ENCODE measurements around the gene SLC22A3. TPM values are rescaled to one million over a fixed set of nuclear protein-coding genes. Genes with fewer than 3 reads are reported as not detected.

Gene SLC22A3
- total and polyA plus RNA-seq, 2 of the 13 experiments (the other 11 are each of a cell fraction or from before 2014, with no cell fraction given) = 12.0 to 31.5 TPM

GRCh38 chr6:160360955-160361354 lies 12.8 kb downstream of the SLC22A3 start:
- no peaks in the 10 kb centered on the region for H3K36me3 ChIP-seq (replicated peaks in 1 of 2; ENCODE audit: control insufficient read depth in 1 of 2, insufficient read depth in 2 of 2, low read length in 2 of 2)
- H3K27ac ChIP-seq (ENCODE audit: extremely low read length, insufficient read depth, low read length) = no peak overlapping the region
- H2AFZ ChIP-seq (ENCODE audit: low read length) = no peak overlapping the region
- no peak for DNase-seq (ENCODE audit: low spot score)
- peak; percentile 61; the same call in 1 of the 2 replicates for TF ChIP-seq NFE2L2 (IDR thresholded peaks at IDR 0.05; ENCODE audit: low read length)
- peak; percentile 71 to 78 for TF ChIP-seq MAFK (conservative IDR thresholded peaks at IDR 0.05 in 1 of 2, IDR thresholded peaks at IDR 0.05 in 1 of 2; ENCODE audit: low read length in 2 of 2)
- TF ChIP-seq MAFF (IDR thresholded peaks at IDR 0.05; ENCODE audit: low read depth, low read length) = peak; percentile 64
- no peak for TF ChIP-seq MZF1 (CRISPR knock-in tag; IDR thresholded peaks at IDR 0.05; ENCODE audit: borderline replicate concordance)
- TF ChIP-seq TSC22D2 (CRISPR knock-in tag; IDR thresholded peaks at IDR 0.05; ENCODE audit: borderline replicate concordance) = no peak
- H3K9me3 ChIP-seq (ENCODE audit: low read length) = no peaks in the 10 kb centered on the region
- H3K4me2 ChIP-seq (ENCODE audit: low read depth, low read length) = no peak overlapping the region
- ChIA-PET POLR2A (no interaction called here), CTCF (ENCODE audit: low intra/inter-chr PET ratio, low total read pairs) (no interaction called here)
- H3K79me2 ChIP-seq (ENCODE audit: insufficient read depth, low read length) = peaks cover 86% of the 10 kb centered on the region
- no peaks in the 10 kb centered on the region for H3K27me3 ChIP-seq (ENCODE audit: control insufficient read depth in 1 of 2, insufficient read depth in 2 of 2, low read length in 2 of 2)
- intact Hi-C loops (cut with micrococcal nuclease; ENCODE audit: unreplicated experiment) = no loop called here
- no peak for FAIRE-seq
- no peak for ATAC-seq
- H3K4me3 ChIP-seq (replicated peaks in 1 of 3; ENCODE audit: insufficient read depth in 1 of 3, low read depth in 2 of 3, low read length in 3 of 3) = no peak overlapping the region
- peaks cover 35% of the 10 kb centered on the region for H3K4me1 ChIP-seq (ENCODE audit: insufficient read depth, low read length)
- H3K9ac ChIP-seq (ENCODE audit: insufficient read depth, low read depth, low read length) = no peak overlapping the region
- 0 out of 2 replicates have a peak, but pooled peaks cover 3% of the 10 kb centered on the region for H4K20me1 ChIP-seq (ENCODE audit: insufficient read depth, low read length)
- in situ Hi-C loops (cut with HindIII; ENCODE audit: extremely low pct_ligation_motif_present, low pct_unique_long_range_greater_than_20kb) = no loop called here
- BruUV-seq (replicated peaks) = no TSS peak

DNA sequence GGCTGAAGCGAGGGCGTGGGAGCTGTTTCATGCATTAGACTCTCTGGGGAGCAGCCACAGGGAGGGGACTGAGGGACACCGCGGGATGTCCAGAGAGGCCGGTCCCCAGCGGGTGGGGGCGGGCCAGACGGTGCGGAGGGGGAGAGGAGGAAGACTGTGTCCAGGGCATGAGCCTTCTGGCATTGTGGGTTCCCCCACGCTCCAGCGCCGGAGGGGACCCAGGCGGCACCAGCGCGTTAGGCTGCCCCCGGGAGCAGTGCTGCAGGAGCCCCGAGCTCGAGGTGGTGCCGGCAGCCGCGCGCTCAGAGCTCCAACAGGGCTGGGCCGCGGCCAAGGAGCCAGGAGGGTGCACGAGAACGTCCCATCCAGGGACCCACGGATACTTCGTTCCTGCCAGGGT lies 14.4 kb downstream of the SLC22A3 start:
- no peak for DNase-seq (ENCODE audit: low spot score)
- H3K27ac ChIP-seq (ENCODE audit: extremely low read length, insufficient read depth, low read length) = no peak overlapping the region
- H3K4me3 ChIP-seq (replicated peaks in 1 of 3; ENCODE audit: insufficient read depth in 1 of 3, low read depth in 2 of 3, low read length in 3 of 3) = no peak overlapping the region
- H3K27me3 ChIP-seq (ENCODE audit: control insufficient read depth in 1 of 2, insufficient read depth in 2 of 2, low read length in 2 of 2) = no peaks in the 10 kb centered on the region
- ChIA-PET POLR2A (no interaction called here), CTCF (ENCODE audit: low intra/inter-chr PET ratio, low total read pairs) (no interaction called here)
- in situ Hi-C loops (cut with HindIII; ENCODE audit: extremely low pct_ligation_motif_present, low pct_unique_long_range_greater_than_20kb) = no loop called here
- H2AFZ ChIP-seq (ENCODE audit: low read length) = no peak overlapping the region
- no peaks in the 10 kb centered on the region for H3K9me3 ChIP-seq (ENCODE audit: low read length)
- peaks cover 19% of the 10 kb centered on the region for H3K4me1 ChIP-seq (ENCODE audit: insufficient read depth, low read length)
- FAIRE-seq = no peak
- intact Hi-C loops (cut with micrococcal nuclease; ENCODE audit: unreplicated experiment) = no loop called here
- H4K20me1 ChIP-seq (ENCODE audit: insufficient read depth, low read length) = 0 out of 2 replicates have a peak, but pooled peaks cover 3% of the 10 kb centered on the region
- no peak overlapping the region for H3K4me2 ChIP-seq (ENCODE audit: low read depth, low read length)
- ATAC-seq = peak; percentile 13; the same call in 2 of the 3 replicates
- no TSS peak for BruUV-seq (replicated peaks)
- H3K79me2 ChIP-seq (ENCODE audit: insufficient read depth, low read length) = peaks cover 71% of the 10 kb centered on the region
- no peaks in the 10 kb centered on the region for H3K36me3 ChIP-seq (replicated peaks in 1 of 2; ENCODE audit: control insufficient read depth in 1 of 2, insufficient read depth in 2 of 2, low read length in 2 of 2)
- H3K9ac ChIP-seq (ENCODE audit: insufficient read depth, low read depth, low read length) = no peak overlapping the region
- TF ChIP-seq PAF1 (CRISPR knock-in tag; IDR thresholded peaks at IDR 0.05) (no peak), NCOR1 (IDR thresholded peaks at IDR 0.05; ENCODE audit: borderline replicate concordance, low read length) (no peak), MBNL3 (CRISPR knock-in tag; conservative IDR thresholded peaks at IDR 0.05) (no peak)
- WGBS (ENCODE audit: low lambda C conversion rate) = 94% methylated on average over 23 of the region's 28 CpGs

Data from HepG2 (cell line).